Pancreas (tissue), 10 donors: Measurements from ENCODE around the gene KIF2C. TPM values are rescaled to one million over a fixed set of nuclear protein-coding genes. Genes with fewer than 3 reads are reported as not detected.
A peak's percentile ranks its signal among the peaks of the same experiment; 100 is the strongest.

Experiments used
- ATAC-seq, 4 donors: fragments of 200-7000 bp; cut with Tn5 transposase; one replicate each; pipeline versions ENCODE4 v1.8.0 to v1.9.1; 2020; ENCODE audit warnings: mild to moderate bottlenecking in 4 of 4, moderate library complexity in 4 of 4
- DNase-seq, 6 donors: peaks; one replicate each; pipeline ENCODE4 v3.0.0-alpha.2; 2020
- FAIRE-seq: peaks from 2 replicates; lab custom pipeline; 2012; peaks lifted over from hg19 to GRCh38; lab: Jason Lieb, UNC
- H3K27ac ChIP-seq, 4 donors: fragments of 200-600 bp; sonication (generic); 1 replicate in 3 of 4; 2 replicates in 1 of 4; pipeline versions ENCODE4 v1.5.0 to v1.8.0; 2020
- H3K27me3 ChIP-seq, 4 donors: fragments of 200-600 bp; one replicate each; pipeline ENCODE4 v1.8.0; 2021
- H3K36me3 ChIP-seq, 3 donors: fragments of 200-600 bp; sonication (generic) in 1 of 3; one replicate each; pipeline versions ENCODE4 v1.5.0 to v1.8.0; 2020 to 2021
- H3K4me1 ChIP-seq, 3 donors: fragments of 200-600 bp; one replicate each; pipeline ENCODE4 v1.8.0; 2021
- H3K4me3 ChIP-seq, 4 donors: fragments of 200-600 bp; sonication (generic) in 2 of 4; one replicate each; pipeline versions ENCODE4 v1.5.0 to v1.8.0; 2020 to 2021
- H3K9me3 ChIP-seq, 4 donors: fragments of 200-600 bp; one replicate each; pipeline ENCODE4 v1.8.0; 2021
- WGBS, 2 donors: extraction: QIAGEN DNeasy Blood & Tissue Kit; methylation state at CpG; one replicate each; pipeline ENCODE4 v1.1.7; 2013; 5-methylcytosine and 5-hydroxymethylcytosine counted together
- intact Hi-C, 3 donors: fragments of 100-400 bp; cut with DNase I; formaldehyde crosslinking; loops; one replicate each; pipeline versions ENCODE4 v1.11.1 to v1.14.2; 2022
- polyA plus RNA-seq, 2 donors: library from polyadenylated mRNA; stranded (reverse); fragments of 200-250 nt; gene quantifications; one replicate each; pipeline ENCODE4 v1.2.3, GENCODE V29; 2013
- total RNA-seq, 6 donors: library from RNA; stranded (reverse); fragmentation: NEBNext Ultra II Directional in 4 of 6; extraction: Animal tissue kit (Norgen Biotek cat#: 25700) in 4 of 6; gene quantifications; one replicate each; pipeline versions ENCODE4 v1.2.1 to v1.2.4, GENCODE V29; 2021 to 2023
- TF ChIP-seq, protein P1 (sequence below), 4 donors: fragments of 200-600 bp; sonication (generic) in 3 of 4; IDR thresholded peaks; one replicate each; pipeline versions ENCODE4 v1.5.0 to v1.8.0; 2021; ENCODE audit warnings: antibody characterized with exemption in 4 of 4
- donor health status: healthy with polysubstance abuse.
- donor health status: DM: no; HTN: no; CAD: no; lungs with moderate emphysema.
- donor health status: DM: no; HTN: no; CAD: no.
- donor health status: control.
- donor health status: control.
- donor health status: Bipolar disorder and iron deficiency.
- donor health status: DM: yes; HTN: yes; CAD: no.
- donor health status: DM: no; HTN: no; CAD: no.
- donor health status: DM: no; HTN: no; CAD: no.
- donor health status: DM: yes; HTN: yes; CAD: no.

Gene KIF2C
- total and polyA plus RNA-seq, 8 donors, result 0.12 to 1.6 (median 0.40) TPM; not detected in 1

DNA sequence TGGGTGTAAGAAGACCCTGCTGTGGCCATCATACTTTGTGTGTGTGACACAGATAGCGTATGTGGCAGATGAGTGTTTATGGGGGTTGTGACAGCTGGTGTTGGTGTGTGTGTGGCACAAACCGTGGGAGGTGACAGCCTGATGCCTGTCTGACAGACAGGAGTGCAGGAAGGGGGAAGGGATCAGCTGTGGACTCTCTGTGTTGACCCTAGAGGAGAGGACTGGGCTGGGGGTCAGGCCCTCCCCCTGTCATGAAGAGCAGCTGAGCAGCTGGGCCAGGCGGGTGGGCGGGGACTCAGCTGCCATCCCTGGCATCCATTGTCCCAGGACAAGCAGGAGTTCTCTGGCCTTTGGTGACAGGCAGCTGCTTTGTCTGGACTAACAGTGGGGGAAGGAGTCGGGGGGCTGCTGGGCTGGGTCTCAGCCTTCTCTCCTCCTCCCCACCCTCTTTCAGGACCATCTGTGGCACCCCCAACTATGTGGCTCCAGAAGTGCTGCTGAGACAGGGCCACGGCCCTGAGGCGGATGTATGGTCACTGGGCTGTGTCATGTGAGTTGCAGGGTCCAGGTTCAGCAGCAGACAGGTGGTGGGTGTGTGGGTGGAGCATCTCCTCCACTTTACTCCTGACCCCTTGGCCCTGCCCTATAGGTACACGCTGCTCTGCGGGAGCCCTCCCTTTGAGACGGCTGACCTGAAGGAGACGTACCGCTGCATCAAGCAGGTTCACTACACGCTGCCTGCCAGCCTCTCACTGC, 62.8 kb downstream of the KIF2C start:
- FAIRE-seq (no peak), ATAC-seq (no peak), DNase-seq (peak in 3 of 6 donors; percentile 34 to 66 (median 54))
- Histone ChIP-seq H3K4me3 (peak overlapping the region in 2 of 4 donors; percentile 79 to 93), H3K9me3 (no peaks in the 10 kb centered on the region), H3K4me1 (peaks cover 12 to 31% (median 17%) of the 10 kb centered on the region in 3 donors), H3K36me3 (peaks cover 0 to 32% (median 10%) of the 10 kb centered on the region in 3 donors), H3K27me3 (no peaks in the 10 kb centered on the region), H3K27ac (no peak overlapping the region)
- 86 to 90% methylated on average over 13 of the region's 13 CpGs for WGBS, 2 donors
- intact Hi-C loops, result no loop called here
- TF ChIP-seq, protein P1, sequence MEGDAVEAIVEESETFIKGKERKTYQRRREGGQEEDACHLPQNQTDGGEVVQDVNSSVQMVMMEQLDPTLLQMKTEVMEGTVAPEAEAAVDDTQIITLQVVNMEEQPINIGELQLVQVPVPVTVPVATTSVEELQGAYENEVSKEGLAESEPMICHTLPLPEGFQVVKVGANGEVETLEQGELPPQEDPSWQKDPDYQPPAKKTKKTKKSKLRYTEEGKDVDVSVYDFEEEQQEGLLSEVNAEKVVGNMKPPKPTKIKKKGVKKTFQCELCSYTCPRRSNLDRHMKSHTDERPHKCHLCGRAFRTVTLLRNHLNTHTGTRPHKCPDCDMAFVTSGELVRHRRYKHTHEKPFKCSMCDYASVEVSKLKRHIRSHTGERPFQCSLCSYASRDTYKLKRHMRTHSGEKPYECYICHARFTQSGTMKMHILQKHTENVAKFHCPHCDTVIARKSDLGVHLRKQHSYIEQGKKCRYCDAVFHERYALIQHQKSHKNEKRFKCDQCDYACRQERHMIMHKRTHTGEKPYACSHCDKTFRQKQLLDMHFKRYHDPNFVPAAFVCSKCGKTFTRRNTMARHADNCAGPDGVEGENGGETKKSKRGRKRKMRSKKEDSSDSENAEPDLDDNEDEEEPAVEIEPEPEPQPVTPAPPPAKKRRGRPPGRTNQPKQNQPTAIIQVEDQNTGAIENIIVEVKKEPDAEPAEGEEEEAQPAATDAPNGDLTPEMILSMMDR (IDR thresholded peaks at IDR 0.05), result no peak

DNA sequence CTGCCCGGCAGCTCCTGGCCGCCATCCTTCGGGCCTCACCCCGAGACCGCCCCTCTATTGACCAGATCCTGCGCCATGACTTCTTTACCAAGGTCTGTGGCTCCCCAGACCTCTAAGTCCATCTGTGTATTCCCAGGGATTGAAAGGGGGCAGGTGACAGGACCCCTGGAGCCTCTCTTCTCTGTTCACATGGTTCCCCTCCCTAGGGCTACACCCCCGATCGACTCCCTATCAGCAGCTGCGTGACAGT, 63.4 kb downstream of the KIF2C start:
- Histone ChIP-seq H3K9me3 (no peaks in the 10 kb centered on the region), H3K27me3 (no peaks in the 10 kb centered on the region), H3K4me1 (peaks cover 17 to 36% (median 22%) of the 10 kb centered on the region in 3 donors), H3K36me3 (peaks cover 0 to 32% (median 10%) of the 10 kb centered on the region in 3 donors), H3K4me3 (no peak overlapping the region), H3K27ac (no peak overlapping the region)
- TF ChIP-seq, protein P1 (IDR thresholded peaks at IDR 0.05), result no peak
- intact Hi-C loops, result no loop called here
- no peak for FAIRE-seq
- DNase-seq, result peak in 1 of 6 donors; percentile 33
- ATAC-seq, result no peak
- 84 to 90% methylated on average over 9 of the region's 9 CpGs for WGBS, 2 donors

DNA sequence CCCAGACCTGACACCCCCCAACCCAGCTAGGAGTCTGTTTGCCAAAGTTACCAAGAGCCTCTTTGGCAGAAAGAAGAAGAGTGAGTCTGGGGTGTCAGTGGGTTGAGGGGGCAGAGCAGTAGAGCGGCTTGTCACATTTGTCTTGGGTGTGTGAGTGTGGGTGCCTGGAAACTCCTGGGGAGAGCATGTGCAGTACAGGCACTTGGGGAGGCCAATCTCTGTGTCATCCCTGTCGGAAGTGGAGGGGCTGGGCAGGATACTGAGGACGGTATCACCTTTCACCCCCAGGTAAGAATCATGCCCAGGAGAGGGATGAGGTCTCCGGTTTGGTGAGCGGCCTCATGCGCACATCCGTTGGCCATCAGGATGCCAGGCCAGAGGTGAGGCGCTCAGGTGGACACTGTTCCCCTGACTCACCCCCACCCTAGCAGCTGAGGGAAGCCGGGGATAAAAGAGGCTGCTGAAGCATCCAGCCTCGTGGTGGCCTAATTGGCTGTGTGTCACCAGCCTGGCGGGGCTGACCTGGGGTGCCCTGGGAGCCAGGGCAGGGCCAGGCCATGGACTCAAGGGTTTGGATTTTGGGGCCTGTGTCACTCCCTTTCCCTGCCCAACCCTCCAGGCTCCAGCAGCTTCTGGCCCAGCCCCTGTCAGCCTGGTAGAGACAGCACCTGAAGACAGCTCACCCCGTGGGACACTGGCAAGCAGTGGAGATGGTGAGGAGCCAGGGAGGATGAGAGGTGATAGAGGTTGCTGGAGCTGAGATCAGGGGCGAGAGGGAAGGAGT, 63.9 kb downstream of the KIF2C start:
- peaks cover 0 to 32% (median 10%) of the 10 kb centered on the region in 3 donors for H3K36me3 ChIP-seq
- ATAC-seq (no peak), FAIRE-seq (no peak), DNase-seq (peak in 2 of 6 donors; percentile 47 to 62)
- H3K4me3 ChIP-seq, result no peak overlapping the region
- intact Hi-C loops, result no loop called here
- H3K4me1 ChIP-seq, result peaks cover 22 to 41% (median 27%) of the 10 kb centered on the region in 3 donors
- WGBS, 2 donors, result 88 to 93% methylated on average over 12 to 13 of the region's 13 CpGs
- H3K9me3 ChIP-seq, result no peaks in the 10 kb centered on the region
- TF ChIP-seq, protein P1 (IDR thresholded peaks at IDR 0.05), result no peak
- no peak overlapping the region for H3K27ac ChIP-seq
- no peaks in the 10 kb centered on the region for H3K27me3 ChIP-seq

DNA sequence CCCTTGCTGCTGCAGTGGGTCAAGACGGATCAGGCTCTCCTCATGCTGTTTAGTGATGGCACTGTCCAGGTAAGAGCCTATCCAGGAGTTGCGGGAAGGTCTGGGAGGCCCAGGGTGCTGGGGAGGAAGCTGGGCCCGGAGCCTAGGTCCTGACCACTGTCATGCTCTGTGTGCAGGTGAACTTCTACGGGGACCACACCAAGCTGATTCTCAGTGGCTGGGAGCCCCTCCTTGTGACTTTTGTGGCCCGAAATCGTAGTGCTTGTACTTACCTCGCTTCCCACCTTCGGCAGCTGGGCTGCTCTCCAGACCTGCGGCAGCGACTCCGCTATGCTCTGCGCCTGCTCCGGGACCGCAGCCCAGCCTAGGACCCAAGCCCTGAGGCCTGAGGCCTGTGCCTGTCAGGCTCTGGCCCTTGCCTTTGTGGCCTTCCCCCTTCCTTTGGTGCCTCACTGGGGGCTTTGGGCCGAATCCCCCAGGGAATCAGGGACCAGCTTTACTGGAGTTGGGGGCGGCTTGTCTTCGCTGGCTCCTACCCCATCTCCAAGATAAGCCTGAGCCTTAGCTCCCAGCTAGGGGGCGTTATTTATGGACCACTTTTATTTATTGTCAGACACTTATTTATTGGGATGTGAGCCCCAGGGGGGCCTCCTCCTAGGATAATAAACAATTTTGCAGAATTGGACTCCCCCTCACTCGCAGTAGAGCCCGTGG, 65.8 kb downstream of the KIF2C start:
- Histone ChIP-seq H3K9me3 (no peaks in the 10 kb centered on the region), H3K4me1 (peaks cover 40 to 56% (median 41%) of the 10 kb centered on the region in 3 donors), H3K4me3 (no peak overlapping the region), H3K36me3 (peaks cover 0 to 32% (median 10%) of the 10 kb centered on the region in 3 donors), H3K27me3 (no peaks in the 10 kb centered on the region), H3K27ac (peak overlapping the region; percentile 5 to 98 (median 96))
- FAIRE-seq, result no peak
- 92 to 93% methylated on average over 20 of the region's 20 CpGs for WGBS, 2 donors
- no peak for ATAC-seq
- TF ChIP-seq, protein P1 (IDR thresholded peaks at IDR 0.05), result no peak
- intact Hi-C loops, result no loop called here
- peak in 2 of 6 donors; percentile 56 to 71 for DNase-seq
